Activated naive CD4-positive, alpha-beta T cell treated with anti-CD3 and anti-CD28 coated beads for 36 hours (primary cell): ENCODE measurements around the gene CST11. TPM values are rescaled to one million over a fixed set of nuclear protein-coding genes. Genes with fewer than 3 reads are reported as not detected.

ENCODE experiments used
- CTCF ChIA-PET: fragments of 350-600 bp; sonication (Branson Sonifier 250); formaldehyde crosslinking; loops from one replicate; lab custom pipeline; 2021; ENCODE audit warnings: antibody characterized with exemption; lab: Charles Lee
- DNase-seq: peaks from one replicate; pipeline ENCODE4 v3.0.0-alpha.2; 2020
- H3K27ac Mint-ChIP-seq: one replicate; pipeline ENCODE4 v1.8.0; 2021; ENCODE audit warnings: mild to moderate bottlenecking, mixed read lengths
- H3K27me3 Mint-ChIP-seq: one replicate; pipeline ENCODE4 v1.8.0; 2021; ENCODE audit warnings: low read depth, mixed read lengths
- H3K36me3 Mint-ChIP-seq: one replicate; pipeline ENCODE4 v1.8.0; 2021; ENCODE audit warnings: low read depth, mixed read lengths
- H3K4me1 Mint-ChIP-seq: one replicate; pipeline ENCODE4 v1.8.0; 2021; ENCODE audit warnings: low read depth, mixed read lengths
- H3K4me3 Mint-ChIP-seq: one replicate; pipeline ENCODE4 v1.8.0; 2021; ENCODE audit warnings: mild to moderate bottlenecking, moderate library complexity, mixed read lengths
- H3K9me3 Mint-ChIP-seq: one replicate; pipeline ENCODE4 v1.8.0; 2021; ENCODE audit warnings: mixed read lengths
- intact Hi-C: fragments of 100-400 bp; cut with micrococcal nuclease; formaldehyde crosslinking; loops from one replicate; pipeline ENCODE4 v1.15.1; 2023
- total RNA-seq, 2 experiments: library from RNA; stranded (reverse); gene quantifications; one replicate each; pipeline ENCODE4 v1.2.3, GENCODE V29; 2021

Gene CST11, protein sequence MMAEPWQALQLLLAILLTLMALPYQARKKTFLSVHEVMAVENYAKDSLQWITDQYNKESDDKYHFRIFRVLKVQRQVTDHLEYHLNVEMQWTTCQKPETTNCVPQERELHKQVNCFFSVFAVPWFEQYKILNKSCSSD
- total RNA-seq, result not detected

DNA sequence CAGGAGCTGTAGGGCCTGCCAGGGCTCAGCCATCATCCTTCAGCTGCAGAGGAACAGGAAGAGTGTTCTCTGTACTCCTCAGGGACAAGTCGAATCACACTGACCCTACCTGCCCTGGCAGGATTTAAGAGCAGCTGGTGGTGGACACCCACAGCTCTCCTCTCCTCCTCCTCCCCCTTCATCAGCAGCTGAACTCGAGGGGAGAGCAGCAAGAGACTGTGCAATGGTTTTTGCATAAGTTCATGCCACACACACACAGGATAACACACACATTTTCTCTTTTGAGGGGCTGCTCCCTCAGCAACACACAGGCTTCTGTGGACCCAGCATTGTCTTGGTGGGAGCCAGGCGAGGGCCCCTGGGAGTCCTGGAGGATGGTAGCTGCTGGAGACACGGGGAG, at the start of gene CST11:
Gene CST11, minus strand, starts transcription at position 101 of the 400 bp plus-strand sequence. Its CDS starts 65 bp downstream, at position 36.
- Mint-ChIP-seq H3K36me3 (no peaks in the 10 kb centered on the region), H3K4me1 (peaks cover 6% of the 10 kb centered on the region), H3K4me3 (no peak within 1 kb of the TSS), H3K27me3 (peaks cover 4% of the 10 kb centered on the region), H3K9me3 (no peaks in the 10 kb centered on the region), H3K27ac (no peak within 1 kb of the TSS)
- DNase-seq, result no peak
- CTCF ChIA-PET, result interaction anchor here (1.6 kb wide), 1 partner anchor 154 kb away, joined by 5 read pairs; no protein-coding TSS in a partner anchor
- intact Hi-C loops, result no loop called here

DNA sequence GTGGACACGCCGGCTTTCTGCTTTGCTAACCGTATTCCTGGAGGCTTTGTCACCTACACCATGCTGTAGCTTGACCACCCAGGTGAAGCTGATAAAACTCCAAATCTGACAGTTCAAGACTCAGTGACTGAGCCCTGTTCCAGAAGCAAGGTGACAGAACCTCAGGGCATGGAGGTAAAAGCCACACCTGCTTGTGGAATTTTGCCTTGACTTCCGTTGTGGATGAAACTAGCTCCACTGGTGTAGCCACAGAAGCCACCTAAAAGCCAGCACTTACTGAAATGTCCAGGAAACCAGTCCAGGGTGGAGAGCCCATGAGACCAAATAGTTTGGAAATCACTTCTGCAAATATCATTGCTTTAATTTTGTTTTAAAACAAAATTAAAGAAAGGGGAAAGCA, 49.2 kb upstream of the CST11 start:
- intact Hi-C loops, result no loop called here
- Mint-ChIP-seq H3K4me3 (no peak overlapping the region), H3K27me3 (peaks cover 23% of the 10 kb centered on the region), H3K9me3 (peaks cover 7% of the 10 kb centered on the region), H3K4me1 (peaks cover 7% of the 10 kb centered on the region), H3K27ac (no peak overlapping the region), H3K36me3 (no peaks in the 10 kb centered on the region)
- no peak for DNase-seq
- CTCF ChIA-PET, result no interaction called here

DNA sequence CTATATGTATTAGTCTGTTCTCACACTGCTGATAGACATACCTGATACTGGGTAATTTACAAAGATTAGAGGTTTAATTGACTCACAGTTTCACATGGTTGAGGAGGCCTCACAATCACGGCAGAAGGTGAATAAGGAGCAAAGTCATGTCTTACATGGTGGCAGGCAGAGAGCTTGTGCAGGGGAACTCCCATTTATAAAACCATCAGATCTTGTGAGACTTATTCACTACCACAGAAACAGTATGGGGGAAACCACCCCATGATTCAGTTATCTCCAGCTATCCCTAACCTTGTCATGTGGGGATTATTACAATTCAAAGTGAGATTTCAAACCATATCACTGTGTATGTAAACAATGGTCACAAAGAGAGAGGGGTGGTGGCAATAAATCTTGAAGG, 44.9 kb upstream of the CST11 start:
- peaks cover 16% of the 10 kb centered on the region for H3K9me3 Mint-ChIP-seq
- no peak overlapping the region for H3K4me3 Mint-ChIP-seq
- peaks cover 8% of the 10 kb centered on the region for H3K4me1 Mint-ChIP-seq
- H3K27ac Mint-ChIP-seq, result no peak overlapping the region
- DNase-seq, result peak; percentile 58
- peaks cover 20% of the 10 kb centered on the region for H3K27me3 Mint-ChIP-seq
- intact Hi-C loops, result loop anchor here (1.0 kb wide), 2 partner anchors 32 to 131 kb away; no protein-coding TSS in a partner anchor
- H3K36me3 Mint-ChIP-seq, result peaks cover 2% of the 10 kb centered on the region
- CTCF ChIA-PET, result no interaction called here

DNA sequence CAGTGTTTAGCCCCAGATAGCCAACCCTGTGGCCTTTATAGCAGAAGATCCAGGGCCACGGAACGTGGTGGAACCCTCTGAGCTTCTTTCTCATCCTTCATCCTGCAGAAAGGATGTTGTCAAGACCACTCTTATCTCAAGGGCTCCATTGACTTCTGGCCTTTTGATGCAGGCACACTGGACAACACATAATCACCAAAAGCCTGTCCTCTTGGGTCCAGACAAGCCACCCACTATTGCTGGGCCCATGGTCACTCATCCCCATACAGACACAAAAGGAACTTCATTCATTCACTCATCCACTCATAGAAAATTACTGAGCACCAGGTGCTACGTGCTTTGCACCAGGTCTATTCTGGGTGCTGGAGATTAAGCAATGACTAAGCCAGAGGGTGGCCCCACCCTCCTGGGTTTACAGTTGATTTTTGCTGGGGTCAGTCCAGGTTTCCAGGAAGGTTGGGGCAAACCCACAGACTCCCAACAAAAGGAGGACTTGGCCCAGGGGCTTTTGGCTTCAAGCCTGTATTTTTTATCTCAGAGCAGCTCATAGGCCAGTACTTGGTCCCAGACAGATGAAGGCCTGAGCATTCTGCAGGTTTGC, 40.6 kb upstream of the CST11 start:
- Mint-ChIP-seq H3K4me3 (no peak overlapping the region), H3K36me3 (peaks cover 2% of the 10 kb centered on the region), H3K9me3 (peaks cover 16% of the 10 kb centered on the region), H3K4me1 (peaks cover 10% of the 10 kb centered on the region), H3K27ac (no peak overlapping the region), H3K27me3 (peaks cover 7% of the 10 kb centered on the region)
- no peak for DNase-seq
- CTCF ChIA-PET, result no interaction called here
- intact Hi-C loops, result no loop called here

DNA sequence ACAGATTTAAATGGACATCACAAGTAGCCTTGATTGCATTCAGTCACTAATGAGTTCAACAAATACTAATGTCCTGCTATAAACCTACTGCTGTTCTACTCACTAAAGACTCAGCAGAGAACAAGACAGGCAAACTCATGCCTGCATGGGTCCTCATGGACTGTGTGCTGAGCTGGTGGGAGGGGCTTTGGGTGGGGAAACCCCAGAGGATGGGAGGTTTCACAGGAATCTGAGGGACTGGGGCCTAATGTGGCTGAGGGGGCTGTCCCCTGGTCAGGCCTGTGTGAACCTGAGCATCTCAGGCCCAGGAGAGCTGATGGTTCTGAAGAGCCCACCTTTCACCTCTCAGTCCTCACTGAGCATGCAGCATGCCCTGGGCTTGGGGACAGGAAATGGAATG, 39.6 kb upstream of the CST11 start:
- Mint-ChIP-seq H3K9me3 (peaks cover 10% of the 10 kb centered on the region), H3K27ac (no peak overlapping the region), H3K4me3 (no peak overlapping the region), H3K36me3 (peaks cover 2% of the 10 kb centered on the region), H3K27me3 (peaks cover 5% of the 10 kb centered on the region), H3K4me1 (peaks cover 4% of the 10 kb centered on the region)
- intact Hi-C loops, result no loop called here
- CTCF ChIA-PET, result no interaction called here
- peak; percentile 20 for DNase-seq

DNA sequence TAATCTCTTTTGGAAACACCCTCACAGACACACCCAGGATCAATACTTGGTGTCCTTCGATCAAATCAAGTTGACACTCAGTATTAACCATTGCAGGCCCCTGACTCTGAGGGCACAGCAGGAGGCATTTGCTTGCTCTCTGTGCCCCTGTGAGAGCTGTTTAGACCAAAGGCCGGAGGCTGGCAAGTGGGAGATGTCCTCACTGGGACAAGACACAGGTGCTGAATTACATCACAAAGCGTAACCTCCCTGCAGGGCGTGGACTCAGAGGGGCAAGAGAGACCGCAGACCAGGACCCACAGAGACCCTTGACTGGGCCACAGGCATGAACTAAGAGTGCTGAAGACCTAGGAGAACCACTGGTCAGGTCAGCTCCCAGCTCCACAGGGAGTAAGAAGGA, 38.1 kb upstream of the CST11 start, which contains the start of gene CST8:
Gene CST8, plus strand, starts transcription at position 301 of the 400 bp plus-strand sequence. CDS start 551 bp downstream, outside the sequence.
- intact Hi-C loops, result no loop called here
- Mint-ChIP-seq H3K4me3 (no peak within 1 kb of the TSS), H3K4me1 (peaks cover 2% of the 10 kb centered on the region), H3K27ac (no peak within 1 kb of the TSS), H3K9me3 (peaks cover 1% of the 10 kb centered on the region), H3K36me3 (no peaks in the 10 kb centered on the region), H3K27me3 (peaks cover 5% of the 10 kb centered on the region)
- CTCF ChIA-PET, result no interaction called here
- no peak for DNase-seq

DNA sequence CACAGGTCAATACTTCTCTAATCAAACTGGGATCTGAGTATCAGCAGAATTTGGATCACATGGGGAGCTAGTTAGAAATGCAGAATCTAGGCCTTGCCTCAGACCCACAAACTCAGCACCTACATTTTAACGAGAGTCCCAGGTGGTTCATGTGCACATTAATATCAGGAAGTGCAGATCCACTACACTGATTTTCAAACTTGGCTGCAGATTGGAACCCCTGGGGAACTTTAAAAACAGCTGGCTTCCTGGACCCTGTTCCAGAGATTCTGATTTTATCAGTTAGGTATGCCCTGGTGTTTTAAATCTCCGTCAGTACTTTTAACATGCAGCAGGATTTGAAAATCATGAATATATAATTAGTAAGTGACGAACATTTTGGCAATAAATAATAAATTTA, 36.3 kb upstream of the CST11 start:
- intact Hi-C loops, result no loop called here
- Mint-ChIP-seq H3K9me3 (no peaks in the 10 kb centered on the region), H3K4me1 (peaks cover 2% of the 10 kb centered on the region), H3K36me3 (no peaks in the 10 kb centered on the region), H3K27me3 (peaks cover 2% of the 10 kb centered on the region), H3K27ac (no peak overlapping the region), H3K4me3 (no peak overlapping the region)
- CTCF ChIA-PET, result interaction anchor here (1.0 kb wide), 1 partner anchor 49 kb away, joined by 3 read pairs; no protein-coding TSS in a partner anchor
- no peak for DNase-seq

DNA sequence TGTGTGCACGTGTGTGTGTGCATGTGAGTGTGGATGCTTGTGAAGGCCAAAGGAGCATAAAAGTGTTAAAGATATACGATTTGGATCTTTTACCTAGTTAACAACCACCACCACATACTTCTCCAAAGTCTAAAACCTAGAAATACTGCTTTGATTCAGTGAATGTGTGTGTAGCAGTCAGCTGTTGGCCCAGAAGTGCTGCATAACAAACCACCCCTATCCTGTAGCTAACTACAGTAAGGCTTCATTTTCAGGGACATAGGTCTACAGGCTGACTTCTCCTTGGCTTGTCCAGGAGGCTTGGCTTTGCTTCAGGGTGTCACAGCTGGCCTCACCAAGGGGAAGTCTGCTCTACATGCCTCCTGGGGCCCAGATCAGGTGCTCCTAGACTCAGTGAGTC, 35.8 kb upstream of the CST11 start:
- Mint-ChIP-seq H3K27me3 (peaks cover 2% of the 10 kb centered on the region), H3K4me3 (no peak overlapping the region), H3K27ac (no peak overlapping the region), H3K9me3 (no peaks in the 10 kb centered on the region), H3K36me3 (no peaks in the 10 kb centered on the region), H3K4me1 (peaks cover 2% of the 10 kb centered on the region)
- intact Hi-C loops, result no loop called here
- DNase-seq, result no peak
- CTCF ChIA-PET, result interaction anchor here (1.0 kb wide), 1 partner anchor 48 kb away, joined by 3 read pairs; no protein-coding TSS in a partner anchor

DNA sequence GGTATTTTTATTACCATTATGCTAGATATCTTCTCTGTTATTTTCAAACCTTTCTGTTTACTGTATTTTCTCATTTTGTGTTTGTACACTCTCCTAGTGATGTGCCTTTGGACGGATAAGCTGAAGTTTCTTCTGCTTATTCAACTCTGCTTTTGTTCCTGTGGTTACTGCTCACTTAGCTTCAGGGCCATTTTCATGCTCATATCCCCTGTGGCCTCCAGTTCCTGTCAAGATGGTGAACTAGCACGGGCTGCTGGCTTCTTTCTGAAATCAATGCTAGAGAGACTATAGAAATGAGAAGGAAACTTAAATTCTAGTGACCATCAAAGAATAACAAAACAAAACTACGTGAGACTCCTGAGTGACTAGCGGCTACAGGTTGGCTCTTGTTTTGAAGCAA, 31.4 kb upstream of the CST11 start:
- Mint-ChIP-seq H3K4me1 (no peaks in the 10 kb centered on the region), H3K27ac (no peak overlapping the region), H3K4me3 (no peak overlapping the region), H3K27me3 (peaks cover 5% of the 10 kb centered on the region), H3K36me3 (no peaks in the 10 kb centered on the region), H3K9me3 (no peaks in the 10 kb centered on the region)
- no peak for DNase-seq
- CTCF ChIA-PET, result no interaction called here
- intact Hi-C loops, result no loop called here

DNA sequence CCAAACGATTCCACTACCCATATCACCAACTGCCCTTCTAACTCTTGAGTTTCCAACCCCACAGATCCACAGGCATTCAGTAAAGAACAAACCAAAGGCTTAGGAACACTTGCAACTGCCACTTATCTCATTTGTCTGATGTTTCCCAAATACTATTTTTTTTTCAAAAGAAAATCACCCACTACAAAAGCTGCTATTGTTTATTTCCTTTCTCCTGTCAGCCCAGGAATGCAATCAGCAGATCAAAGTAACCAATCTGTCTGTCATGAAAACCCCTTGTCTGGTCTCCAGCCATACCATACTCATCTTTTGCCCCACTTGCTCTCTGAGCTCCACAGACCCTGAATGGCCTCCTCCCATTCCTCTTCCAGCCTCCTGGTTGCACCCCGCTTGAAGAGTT, 29.5 kb upstream of the CST11 start:
- Mint-ChIP-seq H3K4me3 (no peak overlapping the region), H3K4me1 (no peaks in the 10 kb centered on the region), H3K36me3 (no peaks in the 10 kb centered on the region), H3K27ac (no peak overlapping the region), H3K27me3 (peaks cover 3% of the 10 kb centered on the region), H3K9me3 (no peaks in the 10 kb centered on the region)
- intact Hi-C loops, result no loop called here
- no peak for DNase-seq
- CTCF ChIA-PET, result no interaction called here

DNA sequence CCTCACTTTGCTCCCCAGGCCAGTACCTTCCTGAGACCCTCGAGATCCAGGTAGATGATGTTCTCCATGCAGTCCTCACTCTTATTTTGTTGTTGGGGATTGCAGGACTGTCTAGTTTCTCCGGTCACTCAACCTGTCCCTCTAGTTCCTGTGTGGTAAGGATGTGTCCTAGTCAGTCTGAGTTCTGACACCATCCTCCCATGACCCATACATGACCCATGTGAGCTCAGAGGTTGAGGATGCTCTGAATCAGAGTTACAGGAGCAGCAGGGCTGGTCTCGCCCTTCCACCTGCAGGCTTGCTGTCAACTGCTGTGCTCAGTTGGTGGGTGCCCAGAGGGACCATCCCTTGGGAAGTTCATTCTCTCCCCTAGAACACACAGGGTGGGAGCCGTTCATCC, 26.4 kb upstream of the CST11 start:
- Mint-ChIP-seq H3K36me3 (no peaks in the 10 kb centered on the region), H3K4me3 (no peak overlapping the region), H3K27me3 (peaks cover 3% of the 10 kb centered on the region), H3K27ac (no peak overlapping the region), H3K4me1 (no peaks in the 10 kb centered on the region), H3K9me3 (no peaks in the 10 kb centered on the region)
- intact Hi-C loops, result no loop called here
- no peak for DNase-seq
- CTCF ChIA-PET, result no interaction called here

DNA sequence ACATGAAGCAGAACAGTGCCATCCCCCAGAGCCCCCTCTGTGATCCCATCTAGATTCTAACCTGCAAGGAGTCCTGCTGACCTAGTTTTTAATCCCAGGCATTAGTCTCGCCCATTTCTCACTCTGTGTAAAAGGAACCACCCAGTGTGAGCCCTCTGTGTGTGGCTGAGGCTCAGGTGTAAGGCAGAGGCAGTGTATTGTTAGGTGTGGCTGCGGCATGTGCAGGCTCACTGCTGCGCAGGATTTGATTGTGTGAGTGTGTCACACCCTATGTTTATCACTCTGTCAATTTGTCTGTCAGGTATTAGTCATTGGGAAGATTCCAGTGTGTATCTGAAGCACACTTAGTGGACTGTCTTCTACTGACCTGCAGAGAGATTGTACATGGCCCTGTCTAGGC, 24.5 kb upstream of the CST11 start:
- DNase-seq, result no peak
- no peaks in the 10 kb centered on the region for H3K4me1 Mint-ChIP-seq
- H3K36me3 Mint-ChIP-seq, result no peaks in the 10 kb centered on the region
- H3K27me3 Mint-ChIP-seq, result peaks cover 4% of the 10 kb centered on the region
- CTCF ChIA-PET, result no interaction called here
- no peak overlapping the region for H3K4me3 Mint-ChIP-seq
- H3K9me3 Mint-ChIP-seq, result no peaks in the 10 kb centered on the region
- intact Hi-C loops, result no loop called here
- no peak overlapping the region for H3K27ac Mint-ChIP-seq
